ENCODE measurements around the gene RGS10.
A peak's percentile ranks its signal among the peaks of the same experiment; 100 is the strongest.
"Not testable (repeated sequence)": the region's sequence is repeated elsewhere in the genome, so short reads cannot be mapped to it uniquely, and the experiment has no call there.

RGS10 gene

DNA sequence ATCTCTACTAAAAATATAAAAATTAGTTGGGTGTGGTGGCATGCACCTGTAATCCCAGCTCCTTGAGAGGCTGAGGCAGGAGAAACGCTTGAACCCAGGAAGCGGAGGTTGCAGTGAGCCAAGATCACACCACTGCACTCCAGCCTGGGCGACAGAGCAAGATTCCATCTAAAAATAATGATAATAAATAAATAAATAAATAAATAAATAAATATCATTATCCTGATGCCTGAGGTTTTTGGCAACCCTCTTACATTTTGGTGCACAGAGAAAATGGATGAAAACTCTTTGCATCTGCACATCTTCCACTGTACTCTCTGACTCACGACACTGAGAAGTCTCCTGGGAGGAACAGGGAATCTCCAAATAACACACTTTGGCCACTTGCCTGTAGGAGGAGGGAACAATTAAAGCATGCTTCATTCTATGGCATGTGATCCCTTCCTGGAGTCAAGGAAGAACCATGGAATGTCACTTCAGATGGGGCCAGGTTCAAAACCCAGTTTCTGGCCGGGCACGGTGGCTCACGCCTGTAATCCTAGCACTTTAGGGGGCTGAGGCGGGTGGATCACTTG lies 13.8 kb downstream of the RGS10 start:
- ATAC-seq; H3K9me3 Mint-ChIP-seq; DNase-seq (ENCODE audit: low spot score in 2 of 2); H3K27ac Mint-ChIP-seq; H3K4me3 Mint-ChIP-seq: not testable (repeated sequence)
- peaks cover 11% of the 10 kb centered on the region for H3K4me1 Mint-ChIP-seq
- peaks cover 55% of the 10 kb centered on the region for H3K36me3 Mint-ChIP-seq

DNA sequence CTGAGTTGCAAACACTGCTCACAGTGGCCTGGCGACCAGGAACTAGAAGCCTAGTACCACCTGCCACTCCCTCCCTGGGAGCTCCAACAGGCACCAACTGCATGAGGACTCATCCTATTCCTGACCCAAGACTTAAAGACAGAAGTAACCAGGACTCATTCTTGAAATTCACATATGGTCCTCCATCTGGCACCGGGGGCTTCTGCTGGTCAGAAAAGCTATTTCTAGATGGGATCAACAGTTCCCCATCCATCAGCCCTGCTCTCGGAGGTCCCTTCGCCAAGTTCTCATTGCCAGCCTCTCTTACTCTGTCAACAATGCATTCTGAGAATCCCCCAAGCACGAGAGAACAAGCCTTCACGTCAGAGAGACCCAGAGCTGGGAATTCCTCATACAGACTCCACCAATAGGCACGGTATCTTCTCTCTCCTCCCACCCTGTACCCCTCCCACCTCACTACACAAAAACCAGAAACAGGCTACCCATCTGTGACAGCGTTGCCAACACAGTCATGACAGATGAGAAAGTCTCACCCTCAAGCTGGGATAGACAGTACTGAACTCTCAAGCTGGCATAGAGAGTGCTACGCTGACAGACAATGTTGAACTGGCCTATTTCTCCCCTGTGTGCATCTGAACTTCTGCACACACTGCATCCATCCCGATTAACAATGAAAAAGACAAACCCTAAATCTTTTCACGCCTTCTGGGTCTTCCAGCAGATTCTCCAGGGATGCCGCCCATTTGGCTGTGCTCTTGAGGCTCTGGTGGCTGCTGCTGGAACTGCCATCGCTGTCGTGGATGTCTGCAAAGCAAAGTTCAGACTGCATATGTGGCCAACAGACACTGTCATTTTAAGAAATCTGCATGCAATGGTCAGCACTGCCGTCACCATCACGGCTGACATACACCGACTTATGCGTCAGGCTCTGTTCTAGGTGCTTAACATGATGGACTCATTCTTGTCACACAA lies 15.6 kb downstream of the RGS10 start:
- no peak overlapping the region for H3K27ac Mint-ChIP-seq
- ATAC-seq (no peak), DNase-seq (ENCODE audit: low spot score in 2 of 2) (no peak)
- peaks cover 53% of the 10 kb centered on the region for H3K36me3 Mint-ChIP-seq
- H3K9me3 Mint-ChIP-seq: no peaks in the 10 kb centered on the region
- peaks cover 12% of the 10 kb centered on the region for H3K4me1 Mint-ChIP-seq
- no peak overlapping the region for H3K4me3 Mint-ChIP-seq

DNA sequence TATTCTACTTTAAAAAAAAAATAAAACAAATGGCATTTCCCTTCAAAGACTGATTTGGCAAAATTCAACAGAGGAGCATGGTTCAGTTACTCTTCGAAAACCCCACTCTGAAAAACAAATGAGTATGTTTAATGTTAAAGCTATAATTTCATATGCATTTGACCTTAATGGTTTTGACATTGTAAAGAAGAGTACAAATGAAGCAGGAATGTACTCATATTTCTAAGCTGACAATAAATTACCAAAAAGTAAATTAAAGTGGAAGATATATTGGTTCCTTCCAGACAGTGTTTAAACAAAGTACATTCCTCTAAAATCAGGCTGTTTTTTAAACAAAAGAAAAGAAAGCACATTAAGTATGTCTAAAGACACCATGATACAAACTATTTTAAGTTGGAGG lies 16.4 kb downstream of the RGS10 start:
- ATAC-seq: no peak
- Mint-ChIP-seq H3K4me3 (no peak overlapping the region), H3K36me3 (peaks cover 61% of the 10 kb centered on the region), H3K9me3 (no peaks in the 10 kb centered on the region), H3K4me1 (peaks cover 8% of the 10 kb centered on the region), H3K27ac (no peak overlapping the region)
- DNase-seq (ENCODE audit: low spot score in 2 of 2): no peak

DNA sequence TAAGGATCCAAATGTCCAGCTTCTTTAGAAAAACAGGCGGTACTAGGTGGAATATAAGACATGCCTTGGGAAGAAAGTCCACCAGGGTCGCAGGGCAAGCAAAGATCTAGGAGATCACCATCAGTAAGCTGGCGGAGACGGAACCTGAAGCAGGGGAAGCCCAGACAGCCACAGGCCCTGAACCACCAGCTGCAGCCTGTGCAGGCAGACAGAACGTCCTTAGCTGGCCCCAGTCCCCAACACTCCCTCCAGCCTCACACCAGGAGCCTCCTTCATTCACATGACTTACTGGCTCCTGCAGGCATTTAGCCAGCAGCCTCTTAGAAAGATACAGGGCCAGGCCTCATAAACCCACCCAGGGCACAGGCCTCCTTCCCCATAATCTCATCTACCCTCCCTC lies 17.4 kb downstream of the RGS10 start:
- Mint-ChIP-seq H3K4me3 (no peak overlapping the region), H3K9me3 (no peaks in the 10 kb centered on the region), H3K36me3 (peaks cover 71% of the 10 kb centered on the region), H3K27ac (peak overlapping the region; percentile 29), H3K4me1 (peaks cover 7% of the 10 kb centered on the region)
- DNase-seq (ENCODE audit: low spot score in 2 of 2) (no peak), ATAC-seq (no peak)

DNA sequence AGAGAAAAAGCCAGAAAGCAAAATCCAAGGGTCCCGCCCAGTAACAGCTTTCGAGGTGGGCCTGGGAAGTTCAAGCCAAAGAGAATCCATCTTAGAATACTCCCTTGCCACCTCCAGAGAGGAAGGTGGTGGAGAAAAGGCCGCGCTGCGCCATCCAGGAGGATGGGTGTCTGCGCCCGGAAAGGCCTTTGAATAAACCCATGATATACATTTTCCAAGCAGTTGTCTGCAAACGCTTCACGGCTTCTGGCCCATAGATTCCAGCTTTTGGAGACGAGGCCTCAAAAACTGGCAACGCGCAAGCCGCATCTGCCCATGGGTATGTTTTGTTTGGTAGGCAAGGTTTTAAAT lies 17.8 kb downstream of the RGS10 start:
- no peak overlapping the region for H3K27ac Mint-ChIP-seq
- DNase-seq (ENCODE audit: low spot score in 2 of 2) (no peak), ATAC-seq (no peak)
- no peak overlapping the region for H3K4me3 Mint-ChIP-seq
- H3K9me3 Mint-ChIP-seq: no peaks in the 10 kb centered on the region
- peaks cover 72% of the 10 kb centered on the region for H3K36me3 Mint-ChIP-seq
- H3K4me1 Mint-ChIP-seq: peaks cover 11% of the 10 kb centered on the region

DNA sequence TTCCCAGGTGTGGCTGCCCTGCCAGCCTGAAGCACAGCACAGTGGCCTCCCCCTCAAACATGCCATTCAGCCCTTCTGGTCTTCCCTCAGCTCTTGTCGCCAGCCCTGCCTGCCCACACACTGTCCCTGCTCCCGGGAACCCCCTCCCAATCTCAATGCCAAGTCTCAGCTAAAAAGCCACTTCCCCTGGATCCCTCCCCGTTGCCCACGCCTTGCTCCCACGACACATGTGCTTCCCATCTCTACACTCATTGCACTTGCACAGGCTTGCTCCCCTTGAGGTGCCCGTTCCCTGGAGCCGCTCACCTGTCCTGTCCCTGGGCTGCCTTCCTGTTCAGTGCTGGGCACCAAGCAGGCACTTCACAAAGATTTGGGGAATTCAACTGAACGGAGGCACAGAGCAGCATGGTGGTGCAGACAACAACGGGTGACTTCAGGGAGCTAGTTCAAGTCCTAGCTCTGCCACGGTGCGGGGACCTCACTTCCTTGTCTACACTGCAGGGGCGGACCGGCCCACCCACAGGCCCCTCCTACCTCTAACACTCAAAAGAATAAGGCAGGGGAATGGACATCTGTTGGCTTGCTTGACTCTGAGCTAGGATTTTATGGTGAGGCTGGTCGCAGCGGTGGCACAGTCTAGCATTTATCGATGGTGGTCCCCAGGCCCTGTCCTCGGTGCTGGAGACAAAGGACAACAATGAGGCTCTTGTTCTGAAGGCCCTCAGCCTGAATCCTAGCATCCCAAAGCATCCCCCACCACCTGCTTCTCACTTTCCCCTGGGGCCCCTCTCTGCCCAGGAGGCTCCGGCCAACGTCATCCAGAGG lies 18.4 kb downstream of the RGS10 start:
- DNase-seq (ENCODE audit: low spot score in 2 of 2) (no peak), ATAC-seq (no peak)
- Mint-ChIP-seq H3K4me1 (peaks cover 17% of the 10 kb centered on the region), H3K9me3 (no peaks in the 10 kb centered on the region), H3K4me3 (no peak overlapping the region), H3K36me3 (peaks cover 73% of the 10 kb centered on the region), H3K27ac (peak overlapping the region; percentile 86)

DNA sequence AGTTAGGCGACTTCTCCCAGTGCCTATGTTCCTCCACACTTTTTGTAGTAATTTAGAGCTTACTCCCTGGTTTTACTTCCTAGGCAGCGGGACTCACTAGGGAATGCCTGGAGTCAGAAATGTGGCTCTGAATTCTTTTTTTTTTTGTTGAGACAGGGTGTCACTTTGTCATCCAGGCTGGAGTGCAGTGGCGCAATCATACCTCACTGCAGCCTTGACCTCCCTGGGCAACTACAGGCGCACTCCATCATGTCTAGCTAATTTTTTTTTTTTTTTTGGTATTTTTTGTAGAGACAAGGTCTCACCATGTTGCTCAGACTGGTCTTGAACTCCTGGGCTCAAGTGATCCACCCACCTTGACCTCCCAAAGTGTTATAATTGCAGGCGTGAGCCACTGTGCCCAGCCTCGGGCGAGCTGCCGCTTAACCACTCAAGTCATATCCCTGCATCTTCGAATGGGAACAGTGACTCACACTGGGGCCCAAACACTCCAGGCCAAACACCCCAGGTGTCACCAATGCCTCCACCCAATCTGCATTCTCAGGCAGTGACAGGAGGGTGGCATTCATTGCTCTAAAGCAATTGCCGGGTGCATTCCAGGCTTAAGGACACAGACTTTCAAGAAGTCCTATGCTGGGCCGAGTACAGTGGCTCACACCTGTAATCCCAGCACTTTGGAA lies 19.6 kb downstream of the RGS10 start:
- peak; percentile 36 for ATAC-seq
- Mint-ChIP-seq H3K9me3 (no peaks in the 10 kb centered on the region), H3K27ac (no peak overlapping the region), H3K36me3 (peaks cover 78% of the 10 kb centered on the region), H3K4me1 (peaks cover 29% of the 10 kb centered on the region), H3K4me3 (no peak overlapping the region)
- DNase-seq (ENCODE audit: low spot score in 2 of 2): no peak

DNA sequence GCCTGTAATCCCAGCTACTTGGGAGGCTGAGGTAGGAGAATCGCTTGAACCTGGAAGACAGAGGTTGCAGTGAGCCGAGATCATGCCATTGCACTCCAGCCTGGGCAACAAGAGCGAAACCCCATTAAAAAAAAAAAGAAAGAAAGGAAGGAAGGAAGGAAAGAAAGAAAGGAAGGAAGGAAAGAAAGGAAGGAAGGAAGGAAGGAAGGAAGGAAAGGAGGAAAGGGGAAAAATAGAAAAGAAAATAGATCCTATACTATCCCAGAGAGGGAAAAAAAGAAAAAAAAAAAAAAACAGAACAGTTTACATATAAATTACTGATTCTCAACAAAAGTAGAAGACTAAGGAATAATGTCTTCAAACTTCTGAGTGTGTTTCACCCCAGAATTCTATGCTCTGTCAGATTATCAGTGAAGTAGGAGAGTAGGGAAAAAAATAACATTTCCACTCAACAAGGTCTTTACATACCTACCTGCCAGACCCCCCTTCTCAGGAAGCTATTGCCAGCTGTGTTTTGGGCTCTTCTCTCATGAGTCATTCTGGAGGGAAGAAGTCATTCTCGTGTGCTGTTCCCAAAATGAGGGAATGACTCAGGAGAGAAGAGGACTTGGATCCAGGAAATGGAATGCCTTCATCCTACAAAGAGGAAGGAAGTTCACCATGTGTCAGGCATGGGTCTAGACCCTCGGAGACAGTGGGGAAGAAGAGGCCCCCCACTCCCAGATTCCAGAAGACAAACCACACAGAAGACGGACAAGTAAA lies 20.9 kb downstream of the RGS10 start:
- Mint-ChIP-seq H3K27ac (peak overlapping the region; percentile 62), H3K4me3 (no peak overlapping the region), H3K9me3 (no peaks in the 10 kb centered on the region), H3K4me1 (peaks cover 42% of the 10 kb centered on the region), H3K36me3 (peaks cover 69% of the 10 kb centered on the region)
- ATAC-seq (no peak), DNase-seq (ENCODE audit: low spot score in 2 of 2) (no peak)

DNA sequence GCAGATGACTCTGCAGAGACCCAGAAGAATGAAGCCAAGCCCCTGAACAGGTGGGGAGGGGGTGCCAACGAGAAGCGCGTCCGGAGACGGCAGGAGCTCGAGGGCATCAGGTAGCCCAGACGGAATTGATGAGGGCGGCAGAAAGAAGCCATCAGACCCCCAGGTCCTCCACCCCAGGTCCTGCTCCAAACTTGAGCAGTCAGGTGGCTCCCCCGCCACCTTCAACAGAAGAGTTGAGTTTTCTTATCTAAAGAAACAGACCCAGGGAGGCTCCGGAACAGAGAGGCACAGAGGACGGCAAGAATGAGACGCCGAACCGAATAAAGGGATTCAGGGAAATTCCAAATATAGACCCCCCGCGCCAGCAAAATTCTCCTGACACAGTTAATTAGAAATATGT lies 22.2 kb downstream of the RGS10 start:
- no peaks in the 10 kb centered on the region for H3K9me3 Mint-ChIP-seq
- peaks cover 46% of the 10 kb centered on the region for H3K4me1 Mint-ChIP-seq
- no peak overlapping the region for H3K4me3 Mint-ChIP-seq
- H3K27ac Mint-ChIP-seq: peak overlapping the region; percentile 62
- ATAC-seq (no peak), DNase-seq (ENCODE audit: low spot score in 2 of 2) (no peak)
- H3K36me3 Mint-ChIP-seq: peaks cover 62% of the 10 kb centered on the region

DNA sequence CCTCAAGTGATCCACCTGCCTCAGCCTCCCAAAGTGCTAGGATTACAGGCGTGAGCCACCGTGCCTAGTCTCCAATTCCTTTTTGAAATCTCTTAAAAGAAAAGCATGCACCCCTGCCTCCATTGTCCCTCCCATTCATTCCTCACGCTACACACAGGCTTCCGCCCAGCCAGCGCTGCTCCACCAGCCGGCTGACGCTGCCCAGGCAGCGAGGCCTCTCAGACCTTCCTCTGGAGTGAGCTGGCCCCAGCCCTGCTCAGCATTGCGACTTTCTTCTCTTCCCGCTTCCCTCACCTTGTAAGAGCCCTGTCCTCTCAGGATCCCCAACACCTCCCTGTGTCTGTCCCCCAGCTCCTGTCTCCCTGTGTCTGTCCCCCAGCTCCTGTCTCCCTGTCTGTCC lies 23.6 kb downstream of the RGS10 start:
- no peak for DNase-seq (ENCODE audit: low spot score in 2 of 2)
- ATAC-seq: no peak
- Mint-ChIP-seq H3K4me3 (peak overlapping the region; percentile 37), H3K4me1 (peaks cover 43% of the 10 kb centered on the region), H3K36me3 (peaks cover 63% of the 10 kb centered on the region), H3K27ac (peak overlapping the region; percentile 62), H3K9me3 (no peaks in the 10 kb centered on the region)

DNA sequence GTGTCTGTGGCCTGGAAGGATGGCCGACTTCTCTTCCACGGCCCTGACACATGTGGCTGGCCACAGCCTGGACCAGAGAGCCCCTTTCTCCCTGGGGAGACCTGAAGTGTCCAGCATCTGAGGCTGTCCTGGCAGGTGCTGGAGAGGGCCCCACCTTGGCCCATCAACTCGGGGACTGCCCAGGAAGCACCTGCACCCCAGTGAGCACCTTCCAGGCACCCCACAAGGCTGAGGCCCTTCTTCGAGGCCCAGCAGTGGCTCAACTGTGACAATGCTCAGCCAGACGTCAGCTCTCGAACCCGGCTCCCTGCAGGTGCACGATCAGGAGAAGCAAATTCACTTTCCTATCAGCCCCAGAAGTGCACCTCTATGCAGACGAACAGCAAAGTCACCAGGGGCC lies 24.3 kb downstream of the RGS10 start:
- Mint-ChIP-seq H3K9me3 (no peaks in the 10 kb centered on the region), H3K27ac (peak overlapping the region; percentile 62), H3K36me3 (peaks cover 65% of the 10 kb centered on the region), H3K4me3 (peak overlapping the region; percentile 37), H3K4me1 (peaks cover 40% of the 10 kb centered on the region)
- no peak for DNase-seq (ENCODE audit: low spot score in 2 of 2)
- no peak for ATAC-seq

DNA sequence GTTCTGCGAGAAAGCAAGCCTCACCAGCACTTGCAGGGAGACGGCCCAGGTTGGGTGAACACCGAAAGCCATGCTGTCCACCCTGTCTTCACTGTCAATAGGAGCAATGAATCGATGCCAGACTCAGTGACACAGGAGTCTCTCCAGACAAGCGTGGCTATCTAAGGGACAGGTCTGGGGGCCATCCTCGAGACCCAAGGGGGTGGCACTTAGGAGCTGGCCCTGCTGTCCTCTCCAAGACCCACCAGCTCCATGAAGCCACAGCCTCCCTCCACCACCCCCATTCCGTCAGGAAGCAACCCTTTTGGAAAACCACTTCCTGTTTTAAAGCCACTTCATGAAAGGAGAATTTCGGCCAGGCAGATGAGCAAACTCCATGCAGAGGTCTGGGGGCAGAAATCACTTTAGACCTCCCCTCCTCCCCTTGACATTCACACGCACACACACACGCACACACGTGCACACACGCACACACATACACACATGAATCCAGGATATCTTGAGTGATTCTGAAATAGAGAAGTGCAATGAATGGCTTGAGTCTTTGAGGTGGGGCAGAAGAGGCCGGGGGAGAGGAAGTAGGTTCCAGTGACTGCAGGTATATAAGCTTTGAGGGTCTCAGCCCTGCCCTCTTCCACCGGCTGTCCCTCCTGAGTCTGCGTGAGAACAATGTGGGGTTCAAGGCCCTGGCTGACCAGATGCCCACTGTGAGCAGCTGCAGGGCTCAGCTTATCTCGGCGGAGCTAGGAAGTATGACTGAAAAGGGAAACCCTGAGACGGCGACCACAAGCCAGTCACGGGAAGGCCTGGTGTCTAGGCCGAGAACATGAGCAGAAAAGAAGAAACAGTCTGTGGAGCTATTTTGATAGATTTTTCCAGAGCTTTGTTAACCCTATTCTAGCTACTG lies 25.0 kb downstream of the RGS10 start:
- H3K9me3 Mint-ChIP-seq: no peaks in the 10 kb centered on the region
- H3K4me3 Mint-ChIP-seq: peak overlapping the region; percentile 37
- DNase-seq (ENCODE audit: low spot score in 2 of 2): peak in 1 of 2 donors; percentile 82
- H3K27ac Mint-ChIP-seq: peak overlapping the region; percentile 62
- peaks cover 65% of the 10 kb centered on the region for H3K36me3 Mint-ChIP-seq
- H3K4me1 Mint-ChIP-seq: peaks cover 40% of the 10 kb centered on the region
- ATAC-seq: peak; percentile 89

DNA sequence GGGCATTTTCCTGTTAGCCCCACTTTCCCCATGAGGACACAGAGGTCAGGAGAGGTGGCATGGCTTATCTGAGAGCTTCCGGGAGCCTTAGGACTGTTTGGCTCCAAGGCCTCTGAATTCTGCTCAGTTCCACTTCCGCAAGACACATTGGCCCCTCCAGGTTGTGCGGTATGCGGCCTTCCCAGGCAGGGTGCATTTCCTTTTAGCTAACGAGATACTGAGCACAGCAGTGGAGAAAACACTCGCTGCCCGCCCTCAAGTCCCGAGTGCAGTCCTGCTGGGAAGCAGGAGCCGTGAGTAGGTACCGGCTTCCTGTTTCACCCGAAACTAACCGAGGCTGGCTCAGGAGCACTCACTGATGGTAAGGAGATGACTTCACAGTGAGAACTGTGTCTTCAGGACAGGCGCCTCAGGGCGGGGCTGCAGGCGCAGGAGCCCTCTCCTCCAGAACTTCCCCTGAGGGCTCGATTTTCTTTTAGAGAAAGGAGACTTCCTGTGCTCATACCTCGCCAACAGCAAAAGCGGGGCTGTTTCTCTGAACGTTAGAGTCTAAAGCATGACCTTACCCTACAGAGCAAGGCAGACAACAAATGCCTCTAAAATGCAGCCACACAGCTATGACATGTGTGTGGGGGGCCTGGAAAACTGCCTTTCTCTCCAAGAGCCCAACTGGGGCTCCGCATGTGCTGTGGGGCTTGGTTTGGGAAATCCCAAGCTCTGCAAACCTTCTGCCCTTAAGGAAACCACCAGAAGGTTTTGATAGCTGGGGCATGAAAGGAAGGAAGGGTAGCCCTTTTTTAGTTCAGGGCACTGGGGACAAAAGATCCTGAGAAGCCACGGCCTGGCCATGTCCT lies 25.9 kb downstream of the RGS10 start:
- DNase-seq (ENCODE audit: low spot score in 2 of 2) (peak in 1 of 2 donors; percentile 77), ATAC-seq (peak; percentile 85)
- H3K9me3 Mint-ChIP-seq: no peaks in the 10 kb centered on the region
- H3K27ac Mint-ChIP-seq: peak overlapping the region; percentile 62
- peak overlapping the region; percentile 37 for H3K4me3 Mint-ChIP-seq
- peaks cover 65% of the 10 kb centered on the region for H3K36me3 Mint-ChIP-seq
- H3K4me1 Mint-ChIP-seq: peaks cover 40% of the 10 kb centered on the region
